SK-N-SH (cell line): ENCODE results near the gene TECTB.

ENCODE experiments used
- RAD21 ChIP-seq: IDR thresholded peaks from 2 replicates; pipeline ENCODE4 v1.6.1; 2012; ENCODE audit warnings: mild to moderate bottlenecking, low read length
- REST ChIP-seq: IDR thresholded peaks from 2 replicates; pipeline ENCODE4 v1.6.1; 2012; ENCODE audit warnings: mild to moderate bottlenecking, low read depth, low read length, moderate library complexity
- RXRA ChIP-seq: IDR thresholded peaks from 2 replicates; pipeline ENCODE4 v1.4.0; 2012; ENCODE audit warnings: low read depth, mild to moderate bottlenecking, borderline replicate concordance

- TF ChIP-seq RXRA (no peak), RAD21 (no peak), REST (no peak)
Measured at GRCh38 chr10:112235920-112236319, 47.3 kb upstream of the TECTB start.
